Measurements from ENCODE around the gene SWSAP1.

Gene SWSAP1

GRCh38 chr19:11365557-11366117 is 8.8 kb upstream of the SWSAP1 start:
- Histone ChIP-seq H3K4me3 (ENCODE audit: low read length) (no peak overlapping the region), H3K27ac (ENCODE audit: low read length) (no peak overlapping the region), H3K36me3 (ENCODE audit: control insufficient read depth, insufficient read depth, low read length) (no peaks in the 10 kb centered on the region), H3K4me1 (ENCODE audit: control insufficient read depth, insufficient read depth, low read length) (peaks cover 2% of the 10 kb centered on the region; the same call in 1 of the 2 replicates), H3K27me3 (ENCODE audit: control insufficient read depth, insufficient read depth, low read length) (no peaks in the 10 kb centered on the region), H3K9me3 (ENCODE audit: control insufficient read depth, insufficient read depth, low read length) (no peaks in the 10 kb centered on the region)
- WGBS (ENCODE audit: insufficient coverage, insufficient read length) = no CpG with 5 or more reads among the region's 7 CpGs
- DNase-seq (ENCODE audit: low read depth, low spot score) = no peak

- H3K27me3 ChIP-seq (ENCODE audit: control insufficient read depth, insufficient read depth, low read length) = no peaks in the 10 kb centered on the region
- no peak overlapping the region for H3K27ac ChIP-seq (ENCODE audit: low read length)
- WGBS (ENCODE audit: insufficient coverage, insufficient read length) = no CpG with 5 or more reads among the region's 2 CpGs
- no peaks in the 10 kb centered on the region for H3K36me3 ChIP-seq (ENCODE audit: control insufficient read depth, insufficient read depth, low read length)
- H3K4me3 ChIP-seq (ENCODE audit: low read length) = no peak overlapping the region
- no peaks in the 10 kb centered on the region for H3K4me1 ChIP-seq (ENCODE audit: control insufficient read depth, insufficient read depth, low read length)
- no peak for DNase-seq (ENCODE audit: low read depth, low spot score)
- no peaks in the 10 kb centered on the region for H3K9me3 ChIP-seq (ENCODE audit: control insufficient read depth, insufficient read depth, low read length)
These were observed 6.9 kb upstream of the SWSAP1 start for GRCh38 chr19:11367528-11367927.

GRCh38 chr19:11370744-11371143 is 3.7 kb upstream of the SWSAP1 start:
- WGBS (ENCODE audit: insufficient coverage, insufficient read length) = no CpG with 5 or more reads among the region's 2 CpGs
- H3K27ac ChIP-seq (ENCODE audit: low read length) = no peak overlapping the region
- peaks cover 2% of the 10 kb centered on the region for H3K4me1 ChIP-seq (ENCODE audit: control insufficient read depth, insufficient read depth, low read length)
- H3K36me3 ChIP-seq (ENCODE audit: control insufficient read depth, insufficient read depth, low read length) = no peaks in the 10 kb centered on the region
- no peak overlapping the region for H3K4me3 ChIP-seq (ENCODE audit: low read length)
- H3K27me3 ChIP-seq (ENCODE audit: control insufficient read depth, insufficient read depth, low read length) = no peaks in the 10 kb centered on the region
- DNase-seq (ENCODE audit: low read depth, low spot score) = no peak
- H3K9me3 ChIP-seq (ENCODE audit: control insufficient read depth, insufficient read depth, low read length) = no peaks in the 10 kb centered on the region

- Histone ChIP-seq H3K27me3 (ENCODE audit: control insufficient read depth, insufficient read depth, low read length) (no peaks in the 10 kb centered on the region), H3K4me3 (ENCODE audit: low read length) (no peak overlapping the region), H3K36me3 (ENCODE audit: control insufficient read depth, insufficient read depth, low read length) (no peaks in the 10 kb centered on the region), H3K4me1 (ENCODE audit: control insufficient read depth, insufficient read depth, low read length) (peaks cover 3% of the 10 kb centered on the region), H3K27ac (ENCODE audit: low read length) (no peak overlapping the region), H3K9me3 (ENCODE audit: control insufficient read depth, insufficient read depth, low read length) (no peaks in the 10 kb centered on the region)
- no peak for DNase-seq (ENCODE audit: low read depth, low spot score)
- no CpG with 5 or more reads among the region's 10 CpGs for WGBS (ENCODE audit: insufficient coverage, insufficient read length)
These were observed 1.1 kb upstream of the SWSAP1 start for GRCh38 chr19:11373166-11373884.

GRCh38 chr19:11373885-11374432 is 507 bp upstream of the SWSAP1 start:
- H3K4me1 ChIP-seq (ENCODE audit: control insufficient read depth, insufficient read depth, low read length) = peaks cover 3% of the 10 kb centered on the region
- no peaks in the 10 kb centered on the region for H3K9me3 ChIP-seq (ENCODE audit: control insufficient read depth, insufficient read depth, low read length)
- no peak overlapping the region; the same call in 1 of the 2 replicates for H3K4me3 ChIP-seq (ENCODE audit: low read length)
- no peak for DNase-seq (ENCODE audit: low read depth, low spot score)
- no peaks in the 10 kb centered on the region for H3K36me3 ChIP-seq (ENCODE audit: control insufficient read depth, insufficient read depth, low read length)
- WGBS (ENCODE audit: insufficient coverage, insufficient read length) = no CpG with 5 or more reads among the region's 11 CpGs
- no peaks in the 10 kb centered on the region for H3K27me3 ChIP-seq (ENCODE audit: control insufficient read depth, insufficient read depth, low read length)
- no peak overlapping the region for H3K27ac ChIP-seq (ENCODE audit: low read length)

- Histone ChIP-seq H3K27ac (ENCODE audit: low read length) (no peak overlapping the region), H3K9me3 (ENCODE audit: control insufficient read depth, insufficient read depth, low read length) (no peaks in the 10 kb centered on the region), H3K27me3 (ENCODE audit: control insufficient read depth, insufficient read depth, low read length) (no peaks in the 10 kb centered on the region), H3K36me3 (ENCODE audit: control insufficient read depth, insufficient read depth, low read length) (no peaks in the 10 kb centered on the region), H3K4me3 (ENCODE audit: low read length) (peak overlapping the region; percentile 37; the same call in 1 of the 2 replicates), H3K4me1 (ENCODE audit: control insufficient read depth, insufficient read depth, low read length) (peaks cover 3% of the 10 kb centered on the region)
- WGBS (ENCODE audit: insufficient coverage, insufficient read length) = no CpG with 5 or more reads among the region's 27 CpGs
- no peak for DNase-seq (ENCODE audit: low read depth, low spot score)
These were observed 880 bp downstream of the SWSAP1 start for GRCh38 chr19:11375143-11375948.

GRCh38 chr19:11377237-11377636 is 2.8 kb downstream of the SWSAP1 start:
- no peak overlapping the region for H3K27ac ChIP-seq (ENCODE audit: low read length)
- no peak for DNase-seq (ENCODE audit: low read depth, low spot score)
- no peaks in the 10 kb centered on the region for H3K36me3 ChIP-seq (ENCODE audit: control insufficient read depth, insufficient read depth, low read length)
- no peaks in the 10 kb centered on the region for H3K27me3 ChIP-seq (ENCODE audit: control insufficient read depth, insufficient read depth, low read length)
- H3K4me3 ChIP-seq (ENCODE audit: low read length) = no peak overlapping the region
- H3K4me1 ChIP-seq (ENCODE audit: control insufficient read depth, insufficient read depth, low read length) = peaks cover 3% of the 10 kb centered on the region
- no peaks in the 10 kb centered on the region for H3K9me3 ChIP-seq (ENCODE audit: control insufficient read depth, insufficient read depth, low read length)

- WGBS (ENCODE audit: insufficient coverage, insufficient read length) = no CpG with 5 or more reads among the region's 3 CpGs
- Histone ChIP-seq H3K36me3 (ENCODE audit: control insufficient read depth, insufficient read depth, low read length) (no peaks in the 10 kb centered on the region), H3K27ac (ENCODE audit: low read length) (no peak overlapping the region), H3K9me3 (ENCODE audit: control insufficient read depth, insufficient read depth, low read length) (no peaks in the 10 kb centered on the region), H3K4me3 (ENCODE audit: low read length) (no peak overlapping the region), H3K27me3 (ENCODE audit: control insufficient read depth, insufficient read depth, low read length) (no peaks in the 10 kb centered on the region), H3K4me1 (ENCODE audit: control insufficient read depth, insufficient read depth, low read length) (peaks cover 3% of the 10 kb centered on the region)
- DNase-seq (ENCODE audit: low read depth, low spot score) = no peak
These were observed 3.3 kb downstream of the SWSAP1 start for GRCh38 chr19:11377756-11378155.

GRCh38 chr19:11378319-11379189 is 4.1 kb downstream of the SWSAP1 start:
- Histone ChIP-seq H3K4me3 (ENCODE audit: low read length) (no peak overlapping the region), H3K27me3 (ENCODE audit: control insufficient read depth, insufficient read depth, low read length) (no peaks in the 10 kb centered on the region), H3K36me3 (ENCODE audit: control insufficient read depth, insufficient read depth, low read length) (no peaks in the 10 kb centered on the region), H3K27ac (ENCODE audit: low read length) (no peak overlapping the region), H3K4me1 (ENCODE audit: control insufficient read depth, insufficient read depth, low read length) (peaks cover 3% of the 10 kb centered on the region), H3K9me3 (ENCODE audit: control insufficient read depth, insufficient read depth, low read length) (no peaks in the 10 kb centered on the region)
- DNase-seq (ENCODE audit: low read depth, low spot score) = no peak
- WGBS (ENCODE audit: insufficient coverage, insufficient read length) = no CpG with 5 or more reads among the region's 8 CpGs

All from iPS DF 6.9 (cell line).